Measurements from ENCODE around the gene SPAG6.

- TF ChIP-seq POLR2A (IDR thresholded peaks at IDR 0.05; ENCODE audit: extremely low read depth, insufficient read length), result no peak
- no peak for TF ChIP-seq CTCF (IDR thresholded peaks at IDR 0.05; ENCODE audit: low read depth, low read length)
- TF ChIP-seq MAX (IDR thresholded peaks at IDR 0.05; ENCODE audit: low read depth, low read length), result no peak
- no peak for TF ChIP-seq MYC (IDR thresholded peaks at IDR 0.05; ENCODE audit: low read depth, low read length)
Measured at GRCh38 chr10:22366771-22367170, 21.5 kb downstream of the SPAG6 start.
